Activated effector memory CD4-positive, alpha-beta T cell treated with anti-CD3 and anti-CD28 coated beads, Interleukin-2, amount 50 U/mL, for 16 hours (primary cell): ENCODE data around the gene TRMU.

Source experiments
- DNase-seq: peaks from one replicate; pipeline ENCODE4 v3.0.0-alpha.2; 2020

Gene TRMU

DNA sequence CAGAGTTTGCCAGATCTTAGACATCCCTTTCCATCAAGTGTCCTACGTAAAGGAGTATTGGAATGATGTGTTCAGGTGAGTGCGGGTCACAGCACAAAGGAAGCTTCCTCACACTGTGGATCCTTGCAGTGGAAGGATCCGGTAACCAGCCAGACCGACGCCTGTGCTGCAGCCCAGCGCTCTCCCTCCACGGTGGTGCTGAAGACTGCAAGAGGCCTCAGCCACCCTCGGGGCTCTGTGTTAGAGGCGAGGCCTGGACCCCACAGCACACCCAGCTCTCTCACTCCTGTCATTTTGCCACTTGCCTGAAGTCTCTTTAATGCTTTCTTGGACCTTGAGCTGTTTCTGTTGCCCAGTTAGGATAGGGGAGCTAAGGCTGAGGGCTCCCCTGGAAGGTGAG, 2.4 kb downstream of the TRMU start:
- no peak for DNase-seq

DNA sequence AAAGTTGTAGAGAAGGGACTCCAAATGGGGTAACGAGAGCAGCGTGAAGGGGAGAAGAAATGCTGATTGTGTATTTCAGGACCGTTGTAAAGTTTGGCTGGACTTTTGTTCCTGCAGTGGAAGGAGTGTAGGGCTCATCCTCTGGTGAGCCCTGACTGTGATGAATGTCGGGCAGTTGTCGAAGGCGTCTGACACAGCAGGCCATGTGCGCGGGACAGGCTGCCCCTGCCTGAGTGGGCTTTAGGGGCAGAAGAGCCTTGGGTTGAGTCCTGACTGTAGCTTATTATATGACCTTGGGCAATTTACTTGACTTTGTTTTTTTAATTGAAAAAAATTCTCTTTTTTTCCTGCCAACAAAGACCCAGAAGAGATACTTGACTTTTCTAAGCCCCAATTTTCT, 3.1 kb downstream of the TRMU start:
- DNase-seq, result no peak

DNA sequence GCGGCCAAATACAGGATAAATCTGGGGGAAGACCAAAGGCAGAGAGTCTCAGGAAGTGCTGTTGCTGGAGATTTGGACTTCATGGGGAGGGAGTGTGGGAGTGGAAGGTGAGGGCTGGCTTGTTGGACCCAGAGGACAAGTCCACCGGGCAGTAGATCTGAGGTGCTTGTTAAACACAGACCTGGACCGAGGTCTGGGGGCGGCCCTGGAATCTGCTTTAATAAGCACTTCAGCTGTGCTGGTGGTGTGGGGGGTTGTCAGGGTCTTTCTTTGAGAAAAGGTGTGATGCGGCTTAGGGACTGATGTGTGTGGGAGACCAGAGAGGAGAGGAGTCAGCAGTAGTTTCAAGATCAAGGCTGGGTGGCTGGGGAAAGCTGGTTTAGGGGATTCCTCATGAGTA, 4.4 kb downstream of the TRMU start:
- DNase-seq, result no peak

DNA sequence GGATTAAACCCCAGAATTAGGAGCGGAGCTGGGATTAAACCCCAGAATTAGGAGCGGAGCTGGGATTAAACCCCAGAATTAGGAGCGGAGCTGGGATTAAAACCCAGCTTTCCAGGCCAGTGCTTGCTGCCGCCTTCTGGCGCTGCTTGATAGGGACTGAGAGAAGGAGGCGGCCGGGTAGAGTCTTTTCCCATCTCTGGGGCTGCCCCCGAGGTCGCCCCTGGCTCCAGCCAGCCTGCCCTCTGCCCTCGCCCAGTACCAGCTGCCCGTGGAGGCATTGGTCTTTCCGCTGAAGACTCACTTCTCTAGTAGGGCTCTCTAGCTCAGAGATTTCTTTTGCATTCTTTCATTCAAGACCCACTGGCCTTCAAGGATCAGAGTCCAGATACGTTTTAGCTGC, 5.2 kb downstream of the TRMU start:
- no peak for DNase-seq

DNA sequence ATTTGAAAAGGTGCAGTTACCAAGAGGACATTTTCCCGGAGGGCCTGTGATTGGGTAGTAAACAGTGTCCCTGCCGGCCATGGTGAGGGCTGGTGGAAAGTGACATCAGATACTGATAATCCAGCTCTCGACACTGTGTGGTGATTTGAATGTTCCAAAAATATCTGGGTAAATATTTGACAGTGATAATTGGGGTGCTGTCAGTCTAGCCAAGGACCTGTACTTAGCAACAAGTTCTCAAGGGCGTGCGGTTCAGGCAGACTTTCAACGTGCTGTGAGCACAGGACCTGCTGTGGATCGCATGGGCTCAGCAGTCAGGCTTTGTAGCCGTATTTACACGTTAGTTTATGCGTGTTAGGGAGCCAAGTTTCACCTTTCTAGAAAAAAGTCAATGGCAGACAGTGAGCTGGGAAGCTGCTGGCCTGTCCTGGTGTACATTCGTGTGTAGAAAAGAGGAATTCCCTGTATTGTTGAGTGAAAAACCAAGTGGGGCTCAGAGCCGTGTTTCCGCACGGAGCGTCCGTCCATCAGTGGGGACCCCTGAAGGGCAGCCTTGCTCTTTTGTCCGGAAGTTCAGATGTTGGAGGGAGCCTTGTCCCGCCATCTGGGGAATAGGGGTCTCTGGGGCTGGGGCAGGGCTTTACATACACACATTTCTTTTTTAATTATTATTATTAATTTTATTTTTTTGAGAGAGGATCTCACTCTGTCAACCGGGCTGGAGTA, 11.3 kb downstream of the TRMU start:
- DNase-seq, result no peak

DNA sequence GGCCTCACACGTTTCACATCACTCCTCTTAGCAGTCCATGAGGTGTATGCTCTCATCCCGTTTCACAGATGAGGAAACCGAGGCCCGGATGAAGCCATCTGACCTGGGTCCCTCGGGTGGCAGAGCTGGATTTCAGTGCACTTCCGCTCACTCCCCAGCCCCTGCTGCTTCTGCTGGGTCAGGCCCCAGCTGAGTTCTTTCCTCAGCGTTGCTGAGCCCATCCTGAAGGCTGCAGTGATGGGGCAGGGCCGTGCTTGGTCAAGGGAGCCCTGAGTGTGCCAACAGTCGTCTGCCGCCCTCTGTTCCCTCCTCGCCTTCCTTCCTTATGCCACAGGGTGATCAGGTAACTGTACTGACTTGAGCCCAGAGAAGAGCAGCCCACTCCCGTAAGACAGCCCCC, 12.1 kb downstream of the TRMU start:
- no peak for DNase-seq

DNA sequence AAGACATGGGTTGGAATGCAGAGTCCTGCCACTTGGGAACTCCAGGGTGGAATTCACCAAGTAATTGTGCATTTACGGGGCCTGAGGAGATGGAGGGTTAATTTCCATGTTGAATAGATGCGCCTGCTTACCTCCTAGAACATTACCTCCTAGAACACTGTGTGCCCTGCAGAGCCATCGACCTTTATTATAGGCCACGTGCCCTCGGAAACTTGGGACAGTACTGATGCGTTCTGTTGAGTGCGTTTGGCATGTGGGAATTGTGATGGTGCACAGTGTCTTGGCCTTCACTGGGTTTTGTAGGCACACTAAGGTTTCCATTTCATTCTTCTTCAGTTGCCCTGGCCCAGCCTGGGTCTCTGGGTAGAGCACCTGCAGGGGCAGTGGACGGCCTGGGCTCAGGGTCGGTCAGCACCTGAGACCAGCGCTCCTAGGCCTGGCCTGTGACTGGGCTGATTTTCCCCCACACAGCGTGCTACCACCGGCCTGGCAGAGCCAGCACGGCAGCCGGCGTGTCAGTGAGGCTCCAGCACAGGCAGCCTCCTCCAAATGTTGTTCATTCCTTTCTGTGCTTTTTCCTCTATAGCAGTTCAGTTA, 12.7 kb downstream of the TRMU start:
- no peak for DNase-seq

DNA sequence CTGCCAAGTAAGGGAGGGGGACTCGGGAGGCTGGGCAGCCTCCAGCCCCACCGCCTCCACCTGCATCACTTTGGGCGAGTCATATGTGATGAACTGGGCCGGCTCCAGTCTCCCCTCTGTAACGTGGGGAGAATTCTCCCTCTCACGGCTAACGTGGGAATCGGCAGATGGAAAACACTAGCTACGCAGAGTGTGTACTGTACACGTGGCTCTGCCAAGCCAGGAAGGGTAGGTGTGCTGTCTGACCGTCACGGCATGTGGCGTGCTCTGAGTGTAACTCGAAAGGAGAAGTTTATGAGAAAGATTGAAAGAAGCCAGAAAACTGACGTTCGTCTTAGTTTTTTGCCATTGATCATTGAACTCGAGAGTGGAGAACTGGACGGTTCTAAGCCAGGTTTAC, 13.7 kb downstream of the TRMU start:
- DNase-seq, result no peak

DNA sequence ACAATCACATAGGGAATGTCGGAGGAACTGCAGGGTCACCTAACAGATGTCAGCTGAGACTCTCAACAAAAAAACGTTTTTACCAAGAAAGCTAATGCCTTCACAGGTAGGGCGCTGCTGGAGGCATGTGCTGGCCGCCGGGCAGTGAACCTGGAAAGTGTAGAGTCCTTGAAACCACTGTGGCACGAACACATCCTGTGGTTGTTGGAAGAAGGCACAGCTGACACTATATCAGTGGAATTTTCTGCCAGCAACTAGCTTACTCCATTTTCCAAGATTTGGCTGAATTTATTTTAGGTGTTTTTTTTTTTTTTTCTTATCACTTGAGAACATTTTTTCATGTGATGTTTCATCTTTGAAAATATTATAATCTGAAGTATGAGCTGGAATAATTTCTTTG, 14.2 kb downstream of the TRMU start:
- no peak for DNase-seq

DNA sequence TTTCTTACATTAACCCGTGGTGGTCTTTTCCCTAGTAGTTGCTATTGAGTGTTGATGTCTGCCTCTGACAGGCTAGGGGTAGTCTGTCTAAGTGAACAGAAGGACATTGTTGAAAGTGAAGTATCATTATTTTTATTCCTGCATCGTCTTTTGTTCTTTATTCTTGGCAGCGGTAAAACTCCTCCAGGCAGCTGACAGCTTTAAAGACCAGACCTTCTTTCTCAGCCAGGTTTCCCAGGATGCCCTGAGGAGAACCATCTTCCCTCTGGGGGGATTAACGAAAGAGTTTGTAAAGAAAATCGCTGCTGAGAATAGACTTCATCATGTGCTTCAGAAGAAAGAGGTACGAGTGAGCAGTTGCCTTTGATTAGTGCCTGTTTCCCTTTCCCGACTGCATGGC, 14.6 kb downstream of the TRMU start:
- no peak for DNase-seq

DNA sequence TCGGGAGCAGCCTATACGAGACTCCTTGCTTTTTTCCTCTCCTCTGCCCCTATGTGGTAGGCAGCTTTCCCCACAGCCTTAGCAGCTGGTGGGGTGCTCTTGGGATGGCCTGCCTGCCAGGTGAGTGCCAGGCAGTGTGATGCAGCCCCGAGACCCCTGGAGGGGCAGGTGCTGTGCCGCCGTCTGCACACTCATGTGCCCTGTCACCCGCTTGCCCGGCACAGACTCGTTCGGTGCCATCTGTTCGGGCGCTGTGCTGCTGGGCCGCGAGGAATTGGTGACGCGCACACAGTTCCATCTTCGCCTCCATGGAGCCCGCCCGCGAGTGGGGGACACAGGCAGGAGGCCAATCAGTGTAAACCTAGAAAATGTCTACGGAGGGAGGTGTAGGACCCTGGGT, 15.1 kb downstream of the TRMU start:
- no peak for DNase-seq

DNA sequence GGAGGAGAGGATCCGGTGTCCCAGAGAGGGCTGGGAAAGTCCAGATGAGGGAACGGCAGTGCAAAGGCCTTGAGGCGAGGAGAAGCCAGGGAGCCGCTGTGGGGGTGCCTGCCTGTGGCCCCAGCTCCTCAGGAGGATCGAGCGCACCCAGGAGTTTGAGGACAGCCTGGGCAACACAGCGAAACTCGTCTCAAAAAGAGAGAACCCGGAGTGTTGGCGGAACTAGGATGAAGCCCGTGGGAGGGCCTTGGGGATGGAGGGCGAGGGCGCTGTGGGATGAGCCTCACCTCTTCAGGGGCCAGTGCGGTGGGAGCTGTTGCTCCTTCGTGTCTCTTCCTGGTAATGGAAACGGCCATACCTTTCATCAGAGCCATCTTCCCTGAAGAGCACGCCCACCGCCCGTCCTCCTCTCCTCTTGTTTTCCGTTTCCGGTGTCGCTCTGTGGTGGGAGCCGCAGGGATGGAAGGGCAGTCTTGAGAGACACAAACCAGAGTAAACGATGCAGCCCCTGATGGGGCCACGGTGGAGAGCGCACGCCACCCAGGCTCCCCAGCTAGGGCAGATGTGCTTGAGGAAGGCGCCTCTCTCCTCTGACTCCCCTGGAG, 15.7 kb downstream of the TRMU start:
- DNase-seq, result no peak

DNA sequence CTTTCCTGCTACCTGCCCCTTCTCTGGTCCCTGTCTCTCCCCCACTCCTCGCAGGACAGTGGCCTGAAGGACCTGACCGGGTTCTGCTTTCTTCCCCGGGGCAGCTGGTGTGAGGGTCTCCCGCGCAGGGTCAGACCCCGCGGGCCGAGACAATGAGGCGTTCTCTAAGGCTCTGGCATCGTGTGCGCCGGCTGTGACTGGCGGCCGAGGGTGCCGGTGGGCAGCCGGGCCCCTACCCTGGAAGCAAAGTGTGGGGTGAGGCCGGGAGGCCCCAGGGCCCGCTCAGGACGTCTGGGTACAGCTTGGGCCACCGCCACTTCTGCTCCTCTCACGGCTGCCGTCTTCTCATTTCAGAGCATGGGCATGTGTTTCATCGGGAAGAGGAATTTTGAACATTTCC, 16.3 kb downstream of the TRMU start:
- no peak for DNase-seq

DNA sequence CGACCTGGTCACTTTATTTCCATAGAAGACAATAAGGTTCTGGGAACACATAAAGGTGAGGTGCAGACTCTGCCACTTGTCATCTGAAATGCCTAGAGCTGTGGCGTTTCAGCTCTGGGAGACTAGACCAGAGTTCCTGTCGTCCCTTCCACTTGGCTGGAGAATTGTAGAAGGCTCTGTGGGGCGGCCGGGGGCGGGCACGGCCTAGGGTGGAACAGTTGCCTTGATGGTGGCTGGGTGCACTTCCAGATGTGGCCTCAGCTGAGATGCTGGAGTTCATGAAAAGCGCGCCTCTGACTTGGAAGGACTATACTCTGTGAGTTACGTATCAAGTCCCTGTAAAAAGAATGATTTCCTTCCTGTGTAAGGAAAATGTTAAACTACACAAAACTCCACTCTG, 16.8 kb downstream of the TRMU start:
- DNase-seq, result no peak

DNA sequence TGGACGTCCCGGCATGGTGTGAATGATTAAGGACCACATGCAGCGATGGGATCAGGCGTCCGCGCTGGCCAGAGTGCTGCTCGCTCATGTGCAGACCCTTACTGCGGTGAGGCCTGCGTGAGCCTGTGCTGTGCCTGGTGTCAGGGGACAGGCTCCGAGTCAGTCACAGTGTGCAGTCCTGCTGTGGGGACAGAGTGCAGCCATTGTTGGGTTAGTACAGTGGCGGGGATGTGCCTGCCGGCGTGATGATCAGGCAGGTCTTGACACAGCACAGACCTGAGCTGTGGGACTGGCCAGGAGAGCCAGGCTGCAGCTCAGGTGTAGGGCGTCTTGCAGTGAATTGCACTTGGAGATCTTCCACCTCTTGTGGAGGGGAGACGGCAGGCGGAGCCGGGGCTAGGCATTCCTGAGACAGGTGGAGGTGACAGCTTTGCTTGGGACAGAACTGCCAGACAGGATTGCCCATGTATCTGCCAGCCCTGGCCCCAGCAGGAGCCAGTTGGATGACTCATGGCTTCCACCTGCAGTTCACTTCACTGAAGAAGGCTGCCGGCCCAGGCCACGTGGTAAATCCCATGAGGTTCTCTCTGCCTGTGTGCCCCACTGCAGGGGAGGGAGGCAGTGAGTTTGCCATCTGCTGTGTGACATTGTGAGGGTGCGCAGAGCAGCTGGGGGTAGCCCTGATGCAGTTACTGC, 17.3 kb downstream of the TRMU start:
- no peak for DNase-seq

DNA sequence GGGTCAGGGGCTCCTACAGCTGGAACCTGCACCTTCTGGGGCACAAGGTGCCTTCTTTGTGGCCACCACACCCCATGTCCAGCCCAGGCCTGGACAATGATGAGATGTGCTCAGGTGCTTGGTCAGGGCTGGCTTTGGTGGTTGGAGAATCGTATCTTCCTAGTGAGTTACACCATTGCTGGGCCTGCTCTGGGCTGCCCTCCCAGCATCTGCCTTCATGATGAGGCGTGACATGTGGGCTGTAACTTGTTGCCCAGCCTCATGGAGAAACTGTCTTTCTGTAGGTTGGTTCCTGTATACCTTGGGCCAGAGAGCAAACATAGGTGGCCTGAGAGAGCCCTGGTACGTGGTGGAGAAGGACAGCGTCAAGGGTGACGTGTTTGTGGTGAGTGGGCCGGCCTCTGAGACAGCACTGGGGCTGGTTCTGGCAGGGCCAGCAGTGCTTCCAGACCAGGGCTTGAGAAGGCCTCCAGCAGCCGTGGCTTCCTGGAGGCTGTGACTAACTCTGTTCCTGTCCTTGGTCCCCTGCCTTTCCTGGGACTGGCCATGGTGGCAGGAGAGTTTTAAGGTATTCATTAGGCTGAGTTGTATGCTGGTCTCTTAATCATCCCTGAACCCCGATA, 18.1 kb downstream of the TRMU start:
- no peak for DNase-seq

DNA sequence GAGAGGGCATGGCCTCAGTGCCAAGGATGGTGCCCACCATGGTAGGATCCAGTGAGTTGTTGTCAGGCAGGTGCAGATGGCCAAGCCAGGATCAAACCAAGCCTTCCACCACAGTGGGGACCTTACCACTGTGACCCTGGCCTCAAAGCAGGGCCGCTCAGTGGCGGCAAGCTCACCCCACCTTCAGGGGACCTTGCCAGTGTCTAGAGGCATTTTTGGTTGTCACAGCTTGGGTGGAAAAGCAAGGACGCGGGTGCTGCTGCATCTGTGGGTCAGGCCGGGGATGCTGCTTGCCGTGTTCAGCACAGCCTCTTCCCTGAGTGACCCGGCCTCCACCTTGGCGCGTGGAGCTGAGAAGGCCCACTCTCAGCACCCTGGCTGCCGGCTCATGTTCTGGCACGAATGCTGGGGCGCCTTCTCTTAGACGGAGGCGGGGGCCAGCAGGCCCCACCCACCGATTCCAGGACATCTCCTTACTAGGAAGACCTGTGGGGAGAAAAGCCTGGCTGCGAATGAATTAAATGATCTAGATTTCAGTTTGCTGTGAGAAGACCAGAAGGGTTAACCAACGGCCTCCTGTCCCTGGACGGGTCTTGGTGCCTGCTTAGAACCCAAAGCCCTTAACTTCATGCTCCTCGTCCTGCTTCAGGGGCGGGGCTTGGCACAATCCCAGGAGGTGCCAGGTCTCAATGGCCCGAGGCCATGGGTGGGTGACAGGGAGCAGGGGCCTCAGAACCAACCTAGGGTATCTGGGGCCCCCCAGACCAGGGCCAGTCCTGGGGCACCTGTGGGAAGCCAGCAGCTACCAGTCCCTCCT, 18.9 kb downstream of the TRMU start:
- no peak for DNase-seq

DNA sequence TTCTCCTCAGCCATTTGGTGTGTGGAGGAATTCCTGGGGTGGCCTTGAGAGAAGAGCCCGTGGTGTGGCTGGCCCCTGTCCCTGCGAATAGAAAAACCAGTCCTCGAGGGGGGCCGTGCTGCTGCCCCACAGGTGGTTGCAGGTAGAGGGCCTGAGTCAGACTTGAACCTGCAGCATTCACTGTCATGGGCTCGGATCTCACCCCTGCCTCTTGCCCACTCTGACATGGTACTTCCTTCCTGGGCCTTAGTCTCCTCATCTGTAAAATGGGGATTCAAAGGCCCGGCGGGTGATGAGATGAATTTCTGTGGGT, 19.4 kb downstream of the TRMU start:
- DNase-seq, result no peak

DNA sequence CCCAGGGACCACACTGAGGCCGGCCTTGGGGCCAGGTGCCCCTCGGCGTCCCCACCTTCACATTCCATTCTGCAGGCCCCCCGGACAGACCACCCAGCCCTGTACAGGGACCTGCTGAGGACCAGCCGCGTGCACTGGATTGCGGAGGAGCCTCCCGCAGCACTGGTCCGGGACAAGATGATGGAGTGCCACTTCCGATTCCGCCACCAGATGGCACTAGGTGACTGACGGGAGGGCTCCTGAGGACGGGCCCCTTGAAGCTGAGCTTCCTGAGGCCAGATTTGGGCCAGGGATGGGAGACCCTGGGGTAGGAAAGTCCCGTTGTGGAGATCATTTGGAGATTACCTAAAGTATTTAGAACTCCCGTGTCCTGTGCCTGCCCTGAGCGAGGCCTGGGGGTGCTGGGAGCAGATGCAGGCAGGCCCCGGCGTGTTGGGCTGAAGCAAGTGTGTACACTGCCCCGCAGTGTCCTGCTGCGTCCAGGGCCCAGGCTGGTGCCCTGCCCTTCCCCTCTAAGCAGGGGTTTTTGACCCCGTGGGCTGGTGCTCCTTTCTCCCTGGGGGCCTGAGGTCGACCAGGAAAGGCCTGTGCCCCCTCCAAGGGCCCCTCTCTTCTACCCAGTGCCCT, 20.0 kb downstream of the TRMU start:
- peak; percentile 82 for DNase-seq

DNA sequence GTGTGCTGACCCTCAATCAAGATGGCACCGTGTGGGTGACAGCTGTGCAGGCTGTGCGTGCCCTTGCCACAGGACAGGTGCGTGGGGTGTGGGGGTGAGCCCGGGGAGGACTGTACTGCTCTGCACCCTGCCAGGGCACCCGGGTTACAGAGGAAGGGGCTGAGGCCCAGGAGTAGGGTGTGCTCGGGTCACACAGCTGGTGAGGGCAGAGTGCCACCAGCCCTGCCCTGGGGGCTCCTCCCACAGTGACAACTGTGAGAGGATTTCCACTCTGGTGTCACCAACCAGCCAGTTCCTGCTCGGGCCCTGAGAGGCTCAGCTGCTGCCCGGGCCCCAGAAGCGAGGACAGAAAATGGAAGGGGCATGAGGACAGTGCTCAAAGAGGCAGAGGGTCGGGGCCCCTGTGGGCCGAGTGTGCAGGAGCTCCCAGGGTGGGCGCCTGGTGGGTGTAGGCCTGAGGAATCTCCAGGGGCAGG, 20.5 kb downstream of the TRMU start:
- DNase-seq, result no peak

DNA sequence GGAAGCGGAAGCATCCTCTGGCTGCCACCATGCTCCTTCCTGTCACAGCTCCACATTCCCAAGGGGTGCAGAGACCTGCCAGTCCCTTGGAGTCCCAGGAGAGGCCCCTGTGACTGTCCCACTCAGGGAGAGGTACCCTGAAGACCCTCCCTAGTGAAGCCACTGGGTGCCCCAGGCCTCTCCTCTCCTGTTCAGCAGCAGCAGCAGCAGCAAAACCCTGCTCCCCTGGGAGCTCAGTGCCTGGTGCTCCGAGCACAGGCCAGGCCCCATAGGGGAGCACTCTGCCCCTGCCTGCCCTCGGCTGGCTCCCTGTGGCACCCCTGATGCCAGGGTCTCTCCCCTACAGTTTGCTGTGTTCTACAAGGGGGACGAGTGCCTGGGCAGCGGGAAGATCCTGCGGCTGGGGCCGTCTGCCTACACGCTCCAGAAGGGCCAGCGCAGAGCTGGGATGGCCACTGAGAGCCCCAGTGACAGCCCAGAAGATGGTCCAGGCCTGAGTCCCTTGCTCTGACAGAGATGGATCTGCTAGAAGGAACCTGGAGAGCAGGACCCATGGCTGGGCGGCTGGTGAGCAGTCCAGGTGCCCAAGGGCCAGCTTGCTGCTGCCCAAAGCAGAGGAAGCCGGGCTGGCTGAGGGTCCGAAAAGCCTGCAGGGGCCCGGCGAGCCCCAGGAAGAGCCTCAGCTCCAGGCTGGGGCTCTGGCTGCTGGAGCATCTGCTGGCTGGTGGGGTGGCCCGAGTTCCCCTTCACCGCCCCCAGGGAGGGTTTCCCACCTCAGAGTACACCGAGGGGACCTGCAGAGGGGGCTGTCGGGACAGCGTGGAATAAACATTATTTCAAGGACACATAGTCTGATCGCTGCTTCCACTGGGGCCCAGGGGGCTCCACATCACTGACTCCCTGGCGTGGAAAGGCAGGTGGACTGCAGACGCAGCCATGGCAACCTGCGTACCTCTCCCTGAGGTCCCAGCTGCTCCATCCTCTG, 21.3 kb downstream of the TRMU start:
- no peak for DNase-seq
